Central memory CD8-positive, alpha-beta T cell (primary cell): ENCODE results near the gene IRS4.

Source experiments
- ATAC-seq: fragments of 150-1000 bp; cut with Tn5 transposase; replicated peaks from 2 replicates; pipeline ENCODE4 v1.10.0; 2022; ENCODE audit warnings: mild to moderate bottlenecking, moderate FRiP score, moderate number of reproducible peaks; ENCODE audit not compliant: poor library complexity, severe bottlenecking; ENCODE audit errors: extremely low read depth
- DNase-seq, 2 donors: peaks; one replicate each; pipeline ENCODE4 v3.0.0; 2021; ENCODE audit warnings: low spot score in 2 of 2
- H3K27ac Mint-ChIP-seq: one replicate; pipeline ENCODE4 v1.8.0; 2022; ENCODE audit warnings: low read depth, mild to moderate bottlenecking, moderate library complexity, mixed read lengths
- H3K27me3 Mint-ChIP-seq: one replicate; pipeline ENCODE4 v1.8.0; 2022; ENCODE audit warnings: mixed read lengths
- H3K36me3 Mint-ChIP-seq: one replicate; pipeline ENCODE4 v1.8.0; 2022; ENCODE audit warnings: mild to moderate bottlenecking, moderate library complexity, mixed read lengths; ENCODE audit not compliant: insufficient read depth
- H3K4me1 Mint-ChIP-seq: one replicate; pipeline ENCODE4 v1.8.0; 2022; ENCODE audit warnings: mixed read lengths
- H3K4me3 Mint-ChIP-seq: one replicate; pipeline ENCODE4 v1.8.0; 2022; ENCODE audit warnings: mild to moderate bottlenecking, moderate library complexity, mixed read lengths
- H3K9me3 Mint-ChIP-seq: one replicate; pipeline ENCODE4 v1.8.0; 2022; ENCODE audit warnings: mixed read lengths

The IRS4 gene

GRCh38 chrX:108712886-108713285 is 23.5 kb downstream of the IRS4 start:
- Mint-ChIP-seq H3K4me1 (no peaks in the 10 kb centered on the region), H3K27me3 (no peaks in the 10 kb centered on the region), H3K27ac (no peak overlapping the region), H3K4me3 (no peak overlapping the region), H3K36me3 (no peaks in the 10 kb centered on the region), H3K9me3 (peaks cover 11% of the 10 kb centered on the region)
- no peak for ATAC-seq
- DNase-seq, result no peak

GRCh38 chrX:108704839-108705238 is 31.5 kb downstream of the IRS4 start:
- Mint-ChIP-seq H3K9me3 (no peaks in the 10 kb centered on the region), H3K27me3 (no peaks in the 10 kb centered on the region), H3K4me1 (no peaks in the 10 kb centered on the region), H3K4me3 (no peak overlapping the region), H3K36me3 (no peaks in the 10 kb centered on the region), H3K27ac (no peak overlapping the region)
- ATAC-seq, result no peak
- DNase-seq, result no peak

- Mint-ChIP-seq H3K9me3 (no peaks in the 10 kb centered on the region), H3K4me1 (no peaks in the 10 kb centered on the region), H3K4me3 (no peak overlapping the region), H3K27ac (no peak overlapping the region), H3K27me3 (no peaks in the 10 kb centered on the region), H3K36me3 (no peaks in the 10 kb centered on the region)
- DNase-seq (no peak), ATAC-seq (no peak)
These were observed 33.8 kb downstream of the IRS4 start for GRCh38 chrX:108702530-108702929.

- Mint-ChIP-seq H3K9me3 (no peaks in the 10 kb centered on the region), H3K4me1 (no peaks in the 10 kb centered on the region), H3K27ac (no peak overlapping the region), H3K27me3 (no peaks in the 10 kb centered on the region), H3K36me3 (no peaks in the 10 kb centered on the region), H3K4me3 (no peak overlapping the region)
- ATAC-seq (no peak), DNase-seq (no peak)
These were observed 34.7 kb downstream of the IRS4 start for GRCh38 chrX:108701633-108702032.

- H3K4me1 Mint-ChIP-seq, result no peaks in the 10 kb centered on the region
These were observed 37.0 kb downstream of the IRS4 start for GRCh38 chrX:108699368-108699767.

GRCh38 chrX:108696690-108697089 is 39.7 kb downstream of the IRS4 start:
- no peak for DNase-seq
- Mint-ChIP-seq H3K27me3 (no peaks in the 10 kb centered on the region), H3K9me3 (no peaks in the 10 kb centered on the region), H3K4me1 (no peaks in the 10 kb centered on the region), H3K4me3 (no peak overlapping the region), H3K27ac (no peak overlapping the region), H3K36me3 (no peaks in the 10 kb centered on the region)
- no peak for ATAC-seq

More at GRCh38 chrX:108699368-108699767, 37.0 kb downstream of the IRS4 start:
- Mint-ChIP-seq H3K36me3 (no peaks in the 10 kb centered on the region), H3K27me3 (no peaks in the 10 kb centered on the region), H3K27ac (no peak overlapping the region), H3K9me3 (no peaks in the 10 kb centered on the region), H3K4me3 (no peak overlapping the region)
- DNase-seq (no peak), ATAC-seq (no peak)
